HEK293 (cell line): Measurements from ENCODE around the gene ARMC2.
A peak's percentile ranks its signal among the peaks of the same experiment; 100 is the strongest.

Experiments used
- CTCF ChIA-PET: fragments of 350-600 bp; formaldehyde crosslinking; extraction: SDS; loops from one replicate; lab custom pipeline; 2021; ENCODE audit warnings: antibody characterized with exemption; lab: Yijun Ruan, JAX
- POLR2A ChIA-PET: fragments of 300-600 bp; formaldehyde crosslinking; extraction: SDS; loops from one replicate; lab custom pipeline; 2020; ENCODE audit warnings: antibody characterized with exemption, inconsistent platforms; lab: Yijun Ruan, JAX
- H3K27ac ChIP-seq: fragments of 200-500 bp; sonication (Bioruptor generic); 2 replicates; pipeline ENCODE4 v1.5.1; 2014; ENCODE audit warnings: low read depth, low read length, control low read depth, inconsistent platforms; ENCODE audit errors: extremely low read depth
- H3K36me3 ChIP-seq, 2 experiments: fragments of 200-500 bp in 1 of 2; sonication (Bioruptor generic) in 1 of 2; 1 replicate in 1 of 2; 2 replicates in 1 of 2; pipeline ENCODE4 v1.5.1; 2014 to 2017; ENCODE audit warnings: inconsistent platforms in 2 of 2, low read length in 2 of 2; ENCODE audit not compliant: control insufficient read depth in 2 of 2, insufficient read depth in 1 of 2
- H3K4me1 ChIP-seq: fragments of 200-500 bp; sonication (Bioruptor generic); 2 replicates; pipeline ENCODE4 v1.5.1; 2014; ENCODE audit warnings: mild to moderate bottlenecking, low read length, inconsistent platforms; ENCODE audit not compliant: control insufficient read depth, insufficient read depth
- H3K4me3 ChIP-seq: 2 replicates; pipeline ENCODE4 v1.5.1; 2011; ENCODE audit warnings: low read depth, mild to moderate bottlenecking, control low read depth, low read length, moderate library complexity
- H3K9me3 ChIP-seq: fragments of 200-500 bp; sonication (Bioruptor generic); 2 replicates; pipeline ENCODE4 v1.5.1; 2014; ENCODE audit warnings: low read depth, low read length, inconsistent platforms; ENCODE audit not compliant: control insufficient read depth, insufficient read depth
- HOXA7 ChIP-seq: sonication (generic); formaldehyde crosslinking; IDR thresholded peaks from 2 replicates; pipeline ENCODE4 v1.8.1; 2022; ENCODE audit warnings: missing genetic modification reagents, borderline replicate concordance
- PRDM1 ChIP-seq: fragments of 450-650 bp; formaldehyde crosslinking; IDR thresholded peaks from 2 replicates; pipeline ENCODE4; 2016; ENCODE audit warnings: missing biosample characterization, missing genetic modification characterization
- WT1 ChIP-seq: fragments of 450-650 bp; formaldehyde crosslinking; IDR thresholded peaks from 2 replicates; pipeline ENCODE4 v1.5.1; 2016; ENCODE audit warnings: missing biosample characterization, missing genetic modification characterization
- ZBTB17 ChIP-seq: fragments of 450-650 bp; formaldehyde crosslinking; IDR thresholded peaks from 2 replicates; pipeline ENCODE4 v1.5.1; 2016; ENCODE audit warnings: missing biosample characterization, missing genetic modification characterization
- ZEB2 ChIP-seq: fragments of 450-650 bp; formaldehyde crosslinking; IDR thresholded peaks from 2 replicates; pipeline ENCODE4 v1.5.1; 2016; ENCODE audit warnings: missing biosample characterization, missing genetic modification characterization
- ZFHX2 ChIP-seq: fragments of 450-650 bp; formaldehyde crosslinking; conservative IDR thresholded peaks from 2 replicates; pipeline ENCODE4 v1.5.1; 2016; ENCODE audit warnings: missing biosample characterization, missing genetic modification characterization
- ZNF132 ChIP-seq: fragments of 450-650 bp; formaldehyde crosslinking; IDR thresholded peaks from 2 replicates; pipeline ENCODE4 v1.5.1; 2017; ENCODE audit warnings: missing biosample characterization, missing genetic modification characterization, borderline replicate concordance
- ZNF169 ChIP-seq: fragments of 450-650 bp; formaldehyde crosslinking; IDR thresholded peaks from 2 replicates; pipeline ENCODE4 v1.5.1; 2016; ENCODE audit warnings: missing biosample characterization, missing genetic modification characterization
- ZNF202 ChIP-seq: fragments of 450-650 bp; formaldehyde crosslinking; IDR thresholded peaks from 2 replicates; pipeline ENCODE4 v1.5.1; 2016; ENCODE audit warnings: missing biosample characterization, missing genetic modification characterization, borderline replicate concordance
- ZNF24 ChIP-seq: fragments of 450-650 bp; formaldehyde crosslinking; IDR thresholded peaks from 2 replicates; pipeline ENCODE4 v1.5.1; 2016; ENCODE audit warnings: missing biosample characterization, missing genetic modification characterization
- ZNF354C ChIP-seq: fragments of 450-650 bp; formaldehyde crosslinking; IDR thresholded peaks from 2 replicates; pipeline ENCODE4 v1.5.1; 2016; ENCODE audit warnings: missing biosample characterization, missing genetic modification characterization, low read depth, borderline replicate concordance
- ZNF366 ChIP-seq: fragments of 450-650 bp; formaldehyde crosslinking; conservative IDR thresholded peaks from 2 replicates; pipeline ENCODE4 v1.5.1; 2016; ENCODE audit warnings: missing biosample characterization, missing genetic modification characterization
- ZNF549 ChIP-seq: fragments of 450-650 bp; IDR thresholded peaks from 2 replicates; pipeline ENCODE4 v1.5.1; 2018; ENCODE audit warnings: missing biosample characterization, missing genetic modification characterization, mild to moderate bottlenecking, inconsistent platforms, moderate library complexity
- ZSCAN30 ChIP-seq: fragments of 450-650 bp; IDR thresholded peaks from 2 replicates; pipeline ENCODE4 v1.5.1; 2018; ENCODE audit warnings: missing biosample characterization, mild to moderate bottlenecking, missing genetic modification characterization, moderate library complexity
- TF ChIP-seq, protein P1 (sequence below): fragments of 450-650 bp; formaldehyde crosslinking; IDR thresholded peaks from 2 replicates; pipeline ENCODE4 v1.5.1; 2017; ENCODE audit warnings: missing biosample characterization, missing genetic modification characterization
- TF ChIP-seq, protein P2 (sequence below): fragments of 450-650 bp; formaldehyde crosslinking; IDR thresholded peaks from 2 replicates; pipeline ENCODE4 v1.5.1; 2016; ENCODE audit warnings: missing biosample characterization, missing genetic modification characterization
- TF ChIP-seq, protein P3 (sequence below): fragments of 450-650 bp; formaldehyde crosslinking; IDR thresholded peaks from 2 replicates; pipeline ENCODE4 v1.5.1; 2016; ENCODE audit warnings: missing biosample characterization, missing genetic modification characterization
- TF ChIP-seq, protein P4 (sequence below): fragments of 450-650 bp; formaldehyde crosslinking; IDR thresholded peaks from 2 replicates; pipeline ENCODE4 v1.5.1; 2016; ENCODE audit warnings: missing biosample characterization, missing genetic modification characterization
- TF ChIP-seq, protein P5 (sequence below): fragments of 450-650 bp; formaldehyde crosslinking; IDR thresholded peaks from 2 replicates; pipeline ENCODE4; 2016; ENCODE audit warnings: missing biosample characterization, missing genetic modification characterization
- TF ChIP-seq, protein P6 (sequence below): fragments of 450-650 bp; formaldehyde crosslinking; IDR thresholded peaks from 2 replicates; pipeline ENCODE4 v1.5.1; 2017; ENCODE audit warnings: missing biosample characterization, missing genetic modification characterization
- TF ChIP-seq, protein P7 (sequence below): fragments of 450-650 bp; formaldehyde crosslinking; IDR thresholded peaks from 2 replicates; pipeline ENCODE4 v1.5.1; 2016; ENCODE audit warnings: missing biosample characterization, missing genetic modification characterization

The ARMC2 gene

DNA sequence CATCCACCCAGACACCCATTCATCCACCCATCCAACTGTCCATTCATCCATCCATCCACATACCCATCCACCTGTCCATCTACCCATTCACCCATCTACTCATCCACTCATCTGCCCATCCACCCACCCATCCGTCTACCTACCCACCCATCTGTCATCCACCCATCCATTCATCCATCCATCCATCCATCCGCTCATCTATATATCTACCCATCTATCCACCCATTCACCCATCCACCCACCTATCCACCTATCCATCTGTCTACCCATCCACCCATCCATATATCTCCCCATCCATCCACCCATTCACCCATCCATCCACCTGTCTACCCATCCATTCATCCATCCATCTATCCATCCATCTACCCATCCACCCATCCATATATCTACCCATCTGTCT lies 30.7 kb downstream of the ARMC2 start:
- Histone ChIP-seq H3K27ac (no peak overlapping the region), H3K4me3 (no peak overlapping the region), H3K36me3 (peaks cover 0 to 10% of the 10 kb centered on the region in 2 experiments; a peak in 1 of 3 replicates), H3K9me3 (no peaks in the 10 kb centered on the region), H3K4me1 (no peaks in the 10 kb centered on the region)
- TF ChIP-seq ZNF169 (no peak), HOXA7 (CRISPR knock-in tag) (no peak), PRDM1 (tag by site-specific recombination) (no peak), ZNF366 (tag by site-specific recombination) (peak; percentile 94), ZNF202 (no peak), ZFHX2 (tag by site-specific recombination) (peak; percentile 27), ZNF132 (tag by site-specific recombination) (no peak), ZBTB17 (peak; percentile 53; the same call in 1 of the 2 replicates), ZSCAN30 (tag by site-specific recombination) (no peak)
- TF ChIP-seq, protein P1, sequence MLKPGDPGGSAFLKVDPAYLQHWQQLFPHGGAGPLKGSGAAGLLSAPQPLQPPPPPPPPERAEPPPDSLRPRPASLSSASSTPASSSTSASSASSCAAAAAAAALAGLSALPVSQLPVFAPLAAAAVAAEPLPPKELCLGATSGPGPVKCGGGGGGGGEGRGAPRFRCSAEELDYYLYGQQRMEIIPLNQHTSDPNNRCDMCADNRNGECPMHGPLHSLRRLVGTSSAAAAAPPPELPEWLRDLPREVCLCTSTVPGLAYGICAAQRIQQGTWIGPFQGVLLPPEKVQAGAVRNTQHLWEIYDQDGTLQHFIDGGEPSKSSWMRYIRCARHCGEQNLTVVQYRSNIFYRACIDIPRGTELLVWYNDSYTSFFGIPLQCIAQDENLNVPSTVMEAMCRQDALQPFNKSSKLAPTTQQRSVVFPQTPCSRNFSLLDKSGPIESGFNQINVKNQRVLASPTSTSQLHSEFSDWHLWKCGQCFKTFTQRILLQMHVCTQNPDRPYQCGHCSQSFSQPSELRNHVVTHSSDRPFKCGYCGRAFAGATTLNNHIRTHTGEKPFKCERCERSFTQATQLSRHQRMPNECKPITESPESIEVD (tag by site-specific recombination), result no peak
- TF ChIP-seq, protein P2, sequence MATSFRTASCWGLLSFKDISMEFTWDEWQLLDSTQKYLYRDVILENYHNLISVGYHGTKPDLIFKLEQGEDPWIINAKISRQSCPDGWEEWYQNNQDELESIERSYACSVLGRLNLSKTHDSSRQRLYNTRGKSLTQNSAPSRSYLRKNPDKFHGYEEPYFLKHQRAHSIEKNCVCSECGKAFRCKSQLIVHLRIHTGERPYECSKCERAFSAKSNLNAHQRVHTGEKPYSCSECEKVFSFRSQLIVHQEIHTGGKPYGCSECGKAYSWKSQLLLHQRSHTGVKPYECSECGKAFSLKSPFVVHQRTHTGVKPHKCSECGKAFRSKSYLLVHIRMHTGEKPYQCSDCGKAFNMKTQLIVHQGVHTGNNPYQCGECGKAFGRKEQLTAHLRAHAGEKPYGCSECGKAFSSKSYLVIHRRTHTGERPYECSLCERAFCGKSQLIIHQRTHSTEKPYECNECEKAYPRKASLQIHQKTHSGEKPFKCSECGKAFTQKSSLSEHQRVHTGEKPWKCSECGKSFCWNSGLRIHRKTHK (tag by site-specific recombination), result 0 out of 2 replicates have a peak, but pooled peaks have one; percentile 17
- TF ChIP-seq, protein P3, sequence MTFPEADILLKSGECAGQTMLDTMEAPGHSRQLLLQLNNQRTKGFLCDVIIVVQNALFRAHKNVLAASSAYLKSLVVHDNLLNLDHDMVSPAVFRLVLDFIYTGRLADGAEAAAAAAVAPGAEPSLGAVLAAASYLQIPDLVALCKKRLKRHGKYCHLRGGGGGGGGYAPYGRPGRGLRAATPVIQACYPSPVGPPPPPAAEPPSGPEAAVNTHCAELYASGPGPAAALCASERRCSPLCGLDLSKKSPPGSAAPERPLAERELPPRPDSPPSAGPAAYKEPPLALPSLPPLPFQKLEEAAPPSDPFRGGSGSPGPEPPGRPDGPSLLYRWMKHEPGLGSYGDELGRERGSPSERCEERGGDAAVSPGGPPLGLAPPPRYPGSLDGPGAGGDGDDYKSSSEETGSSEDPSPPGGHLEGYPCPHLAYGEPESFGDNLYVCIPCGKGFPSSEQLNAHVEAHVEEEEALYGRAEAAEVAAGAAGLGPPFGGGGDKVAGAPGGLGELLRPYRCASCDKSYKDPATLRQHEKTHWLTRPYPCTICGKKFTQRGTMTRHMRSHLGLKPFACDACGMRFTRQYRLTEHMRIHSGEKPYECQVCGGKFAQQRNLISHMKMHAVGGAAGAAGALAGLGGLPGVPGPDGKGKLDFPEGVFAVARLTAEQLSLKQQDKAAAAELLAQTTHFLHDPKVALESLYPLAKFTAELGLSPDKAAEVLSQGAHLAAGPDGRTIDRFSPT, result no peak
- TF ChIP-seq, protein P4, sequence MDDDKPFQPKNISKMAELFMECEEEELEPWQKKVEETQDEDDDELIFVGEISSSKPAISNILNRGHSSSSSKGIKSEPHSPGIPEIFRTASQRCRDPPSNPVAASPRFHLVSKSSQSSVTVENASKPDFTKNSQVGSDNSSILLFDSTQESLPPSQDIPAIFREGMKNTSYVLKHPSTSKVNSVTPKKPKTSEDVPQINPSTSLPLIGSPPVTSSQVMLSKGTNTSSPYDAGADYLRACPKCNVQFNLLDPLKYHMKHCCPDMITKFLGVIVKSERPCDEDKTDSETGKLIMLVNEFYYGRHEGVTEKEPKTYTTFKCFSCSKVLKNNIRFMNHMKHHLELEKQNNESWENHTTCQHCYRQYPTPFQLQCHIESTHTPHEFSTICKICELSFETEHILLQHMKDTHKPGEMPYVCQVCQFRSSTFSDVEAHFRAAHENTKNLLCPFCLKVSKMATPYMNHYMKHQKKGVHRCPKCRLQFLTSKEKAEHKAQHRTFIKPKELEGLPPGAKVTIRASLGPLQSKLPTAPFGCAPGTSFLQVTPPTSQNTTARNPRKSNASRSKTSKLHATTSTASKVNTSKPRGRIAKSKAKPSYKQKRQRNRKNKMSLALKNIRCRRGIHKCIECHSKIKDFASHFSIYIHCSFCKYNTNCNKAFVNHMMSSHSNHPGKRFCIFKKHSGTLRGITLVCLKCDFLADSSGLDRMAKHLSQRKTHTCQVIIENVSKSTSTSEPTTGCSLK, result no peak
- ChIA-PET CTCF (interaction anchor here (0.7 kb wide), 1 partner anchor 336 kb away, joined by 3 read pairs; no protein-coding TSS in a partner anchor), POLR2A (no interaction called here)

DNA sequence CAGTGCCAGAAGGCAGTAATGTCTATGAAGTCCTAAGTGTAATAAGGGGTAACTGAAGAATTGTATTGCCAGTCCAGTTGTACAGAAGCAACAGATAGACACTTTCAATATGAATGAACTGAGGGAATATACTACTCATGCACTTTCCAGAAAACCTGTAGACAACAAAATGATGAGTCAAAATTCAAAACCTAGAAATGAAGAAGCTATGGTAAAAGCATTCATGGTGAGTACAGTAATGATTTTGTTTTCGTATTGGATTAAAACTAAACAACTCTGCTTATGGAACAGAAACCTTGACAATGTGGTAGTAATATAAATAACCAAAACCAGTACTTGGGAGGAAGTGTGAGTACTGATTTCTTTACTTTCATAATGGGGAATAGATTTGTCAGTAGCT lies 35.0 kb downstream of the ARMC2 start:
- H3K27ac ChIP-seq, result no peak overlapping the region
- H3K4me1 ChIP-seq, result no peaks in the 10 kb centered on the region
- POLR2A ChIA-PET, result no interaction called here
- no peak overlapping the region for H3K4me3 ChIP-seq
- peaks cover 0 to 10% of the 10 kb centered on the region in 2 experiments; a peak in 1 of 3 replicates for H3K36me3 ChIP-seq
- no peaks in the 10 kb centered on the region for H3K9me3 ChIP-seq
- CTCF ChIA-PET, result interaction anchor here (0.6 to 3.2 kb wide), 5 partner anchors 10 to 364 kb away, joined by 4 to 11 read pairs (median 6); partner anchors contain the start of gene CEP57L1
- TF ChIP-seq, protein P5, sequence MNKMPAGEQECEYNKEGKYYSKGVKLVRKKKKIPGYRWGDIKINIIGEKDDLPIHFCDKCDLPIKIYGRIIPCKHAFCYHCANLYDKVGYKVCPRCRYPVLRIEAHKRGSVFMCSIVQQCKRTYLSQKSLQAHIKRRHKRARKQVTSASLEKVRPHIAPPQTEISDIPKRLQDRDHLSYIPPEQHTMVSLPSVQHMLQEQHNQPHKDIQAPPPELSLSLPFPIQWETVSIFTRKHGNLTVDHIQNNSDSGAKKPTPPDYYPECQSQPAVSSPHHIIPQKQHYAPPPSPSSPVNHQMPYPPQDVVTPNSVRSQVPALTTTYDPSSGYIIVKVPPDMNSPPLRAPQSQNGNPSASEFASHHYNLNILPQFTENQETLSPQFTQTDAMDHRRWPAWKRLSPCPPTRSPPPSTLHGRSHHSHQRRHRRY (tag by site-specific recombination), result no peak
- TF ChIP-seq, protein P6, sequence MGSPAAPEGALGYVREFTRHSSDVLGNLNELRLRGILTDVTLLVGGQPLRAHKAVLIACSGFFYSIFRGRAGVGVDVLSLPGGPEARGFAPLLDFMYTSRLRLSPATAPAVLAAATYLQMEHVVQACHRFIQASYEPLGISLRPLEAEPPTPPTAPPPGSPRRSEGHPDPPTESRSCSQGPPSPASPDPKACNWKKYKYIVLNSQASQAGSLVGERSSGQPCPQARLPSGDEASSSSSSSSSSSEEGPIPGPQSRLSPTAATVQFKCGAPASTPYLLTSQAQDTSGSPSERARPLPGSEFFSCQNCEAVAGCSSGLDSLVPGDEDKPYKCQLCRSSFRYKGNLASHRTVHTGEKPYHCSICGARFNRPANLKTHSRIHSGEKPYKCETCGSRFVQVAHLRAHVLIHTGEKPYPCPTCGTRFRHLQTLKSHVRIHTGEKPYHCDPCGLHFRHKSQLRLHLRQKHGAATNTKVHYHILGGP (tag by site-specific recombination), result no peak
- TF ChIP-seq ZBTB17 (no peak), ZEB2 (tag by site-specific recombination) (no peak), ZNF549 (tag by site-specific recombination) (no peak), ZNF354C (tag by site-specific recombination) (no peak), WT1 (tag by site-specific recombination) (no peak), ZNF24 (tag by site-specific recombination) (no peak)
- TF ChIP-seq, protein P7, sequence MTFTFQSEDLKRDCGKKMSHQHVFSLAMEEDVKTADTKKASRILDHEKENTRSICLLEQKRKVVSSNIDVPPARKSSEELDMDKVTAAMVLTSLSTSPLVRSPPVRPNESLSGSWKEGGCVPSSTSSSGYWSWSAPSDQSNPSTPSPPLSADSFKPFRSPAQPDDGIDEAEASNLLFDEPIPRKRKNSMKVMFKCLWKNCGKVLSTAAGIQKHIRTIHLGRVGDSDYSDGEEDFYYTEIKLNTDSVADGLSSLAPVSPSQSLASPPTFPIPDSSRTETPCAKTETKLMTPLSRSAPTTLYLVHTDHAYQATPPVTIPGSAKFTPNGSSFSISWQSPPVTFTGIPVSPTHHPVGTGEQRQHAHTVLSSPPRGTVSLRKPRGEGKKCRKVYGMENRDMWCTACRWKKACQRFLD (tag by site-specific recombination), result no peak
